Mesenchymal stem cell (in vitro differentiated cells and primary cell): ENCODE data around the gene NMNAT3.

Source experiments
- DNase-seq: peaks from one replicate; pipeline ENCODE4 v3.0.0-alpha.2; 2013
- H2AFZ ChIP-seq: one replicate; pipeline ENCODE4 v1.6.1; 2013; ENCODE audit warnings: low read depth, mild to moderate bottlenecking, control low read depth, inconsistent platforms, low read length, moderate library complexity
- H2AK5ac ChIP-seq: 2 replicates; pipeline ENCODE4 v1.6.1; 2013; ENCODE audit warnings: low read length, moderate library complexity, mild to moderate bottlenecking, inconsistent platforms; ENCODE audit not compliant: severe bottlenecking
- H2BK120ac ChIP-seq: one replicate; pipeline ENCODE4 v1.6.1; 2013; ENCODE audit warnings: low read depth, mild to moderate bottlenecking, inconsistent platforms, low read length, moderate library complexity
- H2BK12ac ChIP-seq, 2 experiments: one replicate each; pipeline ENCODE4 v1.6.1; 2013; ENCODE audit warnings: inconsistent platforms in 2 of 2, low read length in 2 of 2, mild to moderate bottlenecking in 2 of 2, moderate library complexity in 2 of 2, control low read depth in 1 of 2
- H2BK15ac ChIP-seq: one replicate; pipeline ENCODE4 v1.6.1; 2013; ENCODE audit warnings: mild to moderate bottlenecking, low read depth, inconsistent platforms; ENCODE audit not compliant: poor library complexity, severe bottlenecking
- H2BK5ac ChIP-seq: 2 replicates; pipeline ENCODE4 v1.6.1; 2013; ENCODE audit warnings: low read depth, mild to moderate bottlenecking, low read length, control low read depth, inconsistent platforms; ENCODE audit not compliant: poor library complexity, severe bottlenecking
- H3K14ac ChIP-seq, 2 experiments: one replicate each; pipeline ENCODE4 v1.6.1; 2013; ENCODE audit warnings: inconsistent platforms in 2 of 2, low read length in 2 of 2, control low read depth in 1 of 2, mild to moderate bottlenecking in 1 of 2, moderate library complexity in 1 of 2
- H3K18ac ChIP-seq, 2 experiments: one replicate each; pipeline ENCODE4 v1.6.1; 2013; ENCODE audit warnings: inconsistent platforms in 2 of 2, low read length in 2 of 2, control low read depth in 1 of 2, low read depth in 1 of 2, mild to moderate bottlenecking in 1 of 2
- H3K23ac ChIP-seq, 2 experiments: one replicate each; pipeline ENCODE4 v1.6.1; 2013; ENCODE audit warnings: inconsistent platforms in 2 of 2, low read length in 2 of 2, mild to moderate bottlenecking in 2 of 2, moderate library complexity in 2 of 2, control low read depth in 1 of 2
- H3K27ac ChIP-seq: 2 replicates; pipeline ENCODE4 v1.5.1; 2013; ENCODE audit warnings: mild to moderate bottlenecking, moderate library complexity, low read length, control low read depth, inconsistent platforms; ENCODE audit not compliant: poor library complexity, severe bottlenecking
- H3K27me3 ChIP-seq, 2 experiments: 2 replicates each; pipeline versions ENCODE4 v1.6.1 to v1.7.0; 2013; ENCODE audit warnings: low read length in 2 of 2, mild to moderate bottlenecking in 2 of 2, moderate library complexity in 2 of 2, control low read depth in 1 of 2, inconsistent platforms in 1 of 2; ENCODE audit not compliant: control insufficient read depth in 1 of 2, insufficient read depth in 1 of 2
- H3K36me3 ChIP-seq, 2 experiments: 2 replicates each; pipeline versions ENCODE4 v1.6.1 to v1.7.0; 2013; ENCODE audit warnings: low read length in 2 of 2, control low read depth in 1 of 2, inconsistent platforms in 1 of 2, low read depth in 1 of 2, mild to moderate bottlenecking in 1 of 2; ENCODE audit not compliant: insufficient read depth in 2 of 2, control insufficient read depth in 1 of 2
- H3K4ac ChIP-seq, 2 experiments: one replicate each; pipeline ENCODE4 v1.6.1; 2013; ENCODE audit warnings: inconsistent platforms in 2 of 2, low read length in 2 of 2, mild to moderate bottlenecking in 2 of 2, moderate library complexity in 2 of 2, control low read depth in 1 of 2, low read depth in 1 of 2
- H3K4me1 ChIP-seq: 2 replicates; pipeline ENCODE4 v1.6.1; 2013; ENCODE audit warnings: low read depth, low read length, control low read depth; ENCODE audit not compliant: control insufficient read depth, insufficient read depth
- H3K4me2 ChIP-seq: 2 replicates; pipeline ENCODE4 v1.6.1; 2013; ENCODE audit warnings: low read length, mild to moderate bottlenecking, inconsistent platforms; ENCODE audit not compliant: poor library complexity, severe bottlenecking
- H3K4me3 ChIP-seq, 2 experiments: 2 replicates each; pipeline versions ENCODE4 v1.5.1 to v1.7.0; 2013; ENCODE audit warnings: low read length in 2 of 2, mild to moderate bottlenecking in 2 of 2, control low read depth in 1 of 2, low read depth in 1 of 2; ENCODE audit not compliant: insufficient read depth in 1 of 2
- H3K79me1 ChIP-seq: replicated peaks from 2 replicates; pipeline ENCODE4 v1.6.1; 2013; ENCODE audit warnings: mild to moderate bottlenecking, control low read depth, low read length, inconsistent platforms; ENCODE audit not compliant: poor library complexity, severe bottlenecking
- H3K9ac ChIP-seq: 2 replicates; pipeline ENCODE4 v1.7.0; 2013; ENCODE audit warnings: mild to moderate bottlenecking, low read length, moderate library complexity
- H3K9me3 ChIP-seq: 2 replicates; pipeline ENCODE4 v1.7.0; 2013; ENCODE audit warnings: mild to moderate bottlenecking, low read length; ENCODE audit not compliant: control insufficient read depth
- H4K8ac ChIP-seq: one replicate; pipeline ENCODE4 v1.6.1; 2013; ENCODE audit warnings: inconsistent platforms, mild to moderate bottlenecking, low read length, moderate library complexity
- H4K91ac ChIP-seq: one replicate; pipeline ENCODE4 v1.6.1; 2013; ENCODE audit warnings: mild to moderate bottlenecking, low read length, inconsistent platforms
- WGBS: methylation state at CpG from one replicate; pipeline ENCODE4 v1.1.7; 2013; ENCODE audit warnings: mixed read lengths; 5-methylcytosine and 5-hydroxymethylcytosine counted together

Gene NMNAT3

DNA sequence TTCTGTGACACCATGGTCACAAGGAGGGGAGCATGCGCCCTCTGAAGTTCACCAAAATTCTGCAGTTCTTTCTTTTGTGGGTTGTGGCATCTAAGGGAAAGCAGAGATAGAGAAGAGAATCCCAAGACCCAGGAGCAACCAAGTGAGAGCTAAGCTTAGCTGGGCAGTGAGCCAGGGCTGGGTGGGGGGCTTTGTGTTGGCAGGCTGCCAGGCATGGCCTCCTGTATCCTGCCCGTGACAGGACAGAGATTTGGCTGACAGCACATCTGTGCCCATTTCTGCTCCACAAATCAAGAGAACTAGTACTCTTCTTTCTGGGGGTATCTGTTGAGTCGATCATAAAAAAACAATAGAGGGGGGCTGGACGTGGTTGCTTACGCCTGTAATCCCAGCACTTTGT is 66.2 kb downstream of the NMNAT3 start:
- H3K23ac ChIP-seq = no peak overlapping the region
- H4K91ac ChIP-seq = no peak overlapping the region
- 83% methylated on average over 4 of the region's 5 CpGs for WGBS
- H3K9ac ChIP-seq = no peak overlapping the region
- no peaks in the 10 kb centered on the region for H3K36me3 ChIP-seq
- no peak overlapping the region for H2AK5ac ChIP-seq
- H2BK12ac ChIP-seq = no peak overlapping the region
- no peak overlapping the region for H3K18ac ChIP-seq
- H3K27me3 ChIP-seq = peaks cover 0 to 3% of the 10 kb centered on the region in 2 experiments
- H3K27ac ChIP-seq = no peak overlapping the region
- no peak for DNase-seq
- no peak overlapping the region for H3K4ac ChIP-seq
- H2BK5ac ChIP-seq = no peak overlapping the region
- H3K4me1 ChIP-seq = no peaks in the 10 kb centered on the region
- no peaks in the 10 kb centered on the region for H3K9me3 ChIP-seq
- H2BK15ac ChIP-seq = no peak overlapping the region
- no peak overlapping the region for H3K14ac ChIP-seq
- H2AFZ ChIP-seq = no peak overlapping the region
- no peak overlapping the region for H3K4me3 ChIP-seq
- no peak overlapping the region for H3K4me2 ChIP-seq
- H2BK120ac ChIP-seq = no peak overlapping the region
- no peaks in the 10 kb centered on the region for H3K79me1 ChIP-seq
- H4K8ac ChIP-seq = no peak overlapping the region

DNA sequence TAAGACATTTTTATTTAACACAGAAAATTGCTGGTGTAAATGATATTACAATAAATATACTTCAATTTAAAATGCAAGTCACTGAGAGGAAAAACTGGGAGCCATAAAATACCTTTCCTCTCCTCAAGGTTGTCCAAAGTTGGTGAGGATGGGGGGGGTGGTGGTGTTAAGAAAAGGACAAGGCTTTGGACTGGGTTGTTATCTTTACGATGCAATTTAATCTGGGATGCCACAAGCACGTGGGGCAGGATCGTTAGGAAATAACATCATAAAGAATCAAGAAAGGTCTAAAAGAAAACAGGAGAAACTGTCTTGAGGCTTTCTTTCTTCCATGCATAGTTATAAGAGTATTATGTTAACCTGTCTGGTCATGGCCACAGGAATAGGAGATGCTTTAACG is 66.9 kb downstream of the NMNAT3 start:
- no peaks in the 10 kb centered on the region for H3K36me3 ChIP-seq
- H3K14ac ChIP-seq = no peak overlapping the region
- H4K91ac ChIP-seq = no peak overlapping the region
- no peak overlapping the region for H3K4me2 ChIP-seq
- no peak overlapping the region for H3K4ac ChIP-seq
- no peak overlapping the region for H3K4me3 ChIP-seq
- H3K27ac ChIP-seq = no peak overlapping the region
- no peaks in the 10 kb centered on the region for H3K9me3 ChIP-seq
- no peak overlapping the region for H3K23ac ChIP-seq
- H2AFZ ChIP-seq = no peak overlapping the region
- H4K8ac ChIP-seq = no peak overlapping the region
- H3K9ac ChIP-seq = no peak overlapping the region
- H2BK15ac ChIP-seq = no peak overlapping the region
- H3K4me1 ChIP-seq = no peaks in the 10 kb centered on the region
- no peak for DNase-seq
- WGBS = 47% methylated on average over 3 of the region's 4 CpGs
- H3K18ac ChIP-seq = no peak overlapping the region
- no peaks in the 10 kb centered on the region for H3K79me1 ChIP-seq
- H2BK120ac ChIP-seq = no peak overlapping the region
- peaks cover 0 to 3% of the 10 kb centered on the region in 2 experiments for H3K27me3 ChIP-seq
- no peak overlapping the region for H2AK5ac ChIP-seq
- H2BK12ac ChIP-seq = no peak overlapping the region
- H2BK5ac ChIP-seq = no peak overlapping the region

DNA sequence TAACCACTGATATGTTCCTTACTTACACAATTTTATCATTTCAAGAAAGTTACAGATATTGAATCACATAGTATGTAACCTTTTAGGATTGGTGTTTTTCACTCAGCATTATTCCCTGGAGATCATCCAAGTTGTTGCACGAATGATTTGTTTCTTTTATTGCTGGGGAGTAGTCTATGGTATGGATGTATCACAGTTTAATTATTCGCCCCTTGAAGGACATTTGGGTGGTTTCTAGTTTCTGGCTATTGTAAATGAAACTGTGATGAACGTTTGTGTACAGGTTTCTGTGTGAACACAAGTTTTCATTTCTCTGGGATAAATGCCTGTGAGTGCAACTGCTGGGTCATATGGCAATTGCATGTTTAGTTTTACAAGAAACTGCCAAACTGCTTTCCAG is 68.8 kb downstream of the NMNAT3 start:
- H4K91ac ChIP-seq = no peak overlapping the region
- H2AK5ac ChIP-seq = no peak overlapping the region
- H3K79me1 ChIP-seq = no peaks in the 10 kb centered on the region
- H3K9me3 ChIP-seq = no peaks in the 10 kb centered on the region
- H2BK12ac ChIP-seq = no peak overlapping the region
- H2BK5ac ChIP-seq = no peak overlapping the region
- no peak overlapping the region for H2BK120ac ChIP-seq
- no peak overlapping the region for H3K14ac ChIP-seq
- no peaks in the 10 kb centered on the region for H3K27me3 ChIP-seq
- no peak overlapping the region for H2BK15ac ChIP-seq
- H2AFZ ChIP-seq = no peak overlapping the region
- H3K4me3 ChIP-seq = no peak overlapping the region
- no peaks in the 10 kb centered on the region for H3K36me3 ChIP-seq
- H3K27ac ChIP-seq = no peak overlapping the region
- H3K18ac ChIP-seq = no peak overlapping the region
- WGBS = 60% methylated on average over 3 of the region's 3 CpGs
- no peak for DNase-seq
- no peaks in the 10 kb centered on the region for H3K4me1 ChIP-seq
- H3K4me2 ChIP-seq = no peak overlapping the region
- no peak overlapping the region for H3K9ac ChIP-seq
- no peak overlapping the region for H3K23ac ChIP-seq
- H3K4ac ChIP-seq = no peak overlapping the region
- no peak overlapping the region for H4K8ac ChIP-seq

DNA sequence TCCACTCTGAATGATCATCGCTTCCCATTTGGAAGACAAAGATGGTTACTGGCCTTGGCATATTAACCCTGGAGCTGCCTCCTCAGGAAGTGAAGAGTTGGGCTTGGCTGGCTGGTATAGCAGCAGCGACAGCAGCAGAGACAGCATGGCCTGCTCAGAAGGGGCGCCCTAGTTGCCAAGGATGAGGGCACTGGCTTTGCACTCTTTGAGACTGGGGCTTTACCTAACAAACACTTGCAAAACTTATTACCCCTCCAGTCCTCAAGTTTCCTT is 69.7 kb downstream of the NMNAT3 start:
- Histone ChIP-seq H2BK12ac (no peak overlapping the region), H3K18ac (no peak overlapping the region), H3K4me1 (no peaks in the 10 kb centered on the region), H3K14ac (no peak overlapping the region), H3K9ac (no peak overlapping the region), H3K4me2 (no peak overlapping the region), H3K79me1 (no peaks in the 10 kb centered on the region), H2AFZ (no peak overlapping the region), H2AK5ac (no peak overlapping the region), H3K23ac (peak overlapping the region in 1 of 2 experiments; percentile 69), H2BK15ac (no peak overlapping the region), H3K4me3 (no peak overlapping the region), H3K36me3 (no peaks in the 10 kb centered on the region), H3K4ac (no peak overlapping the region), H3K9me3 (no peaks in the 10 kb centered on the region), H2BK120ac (no peak overlapping the region), H2BK5ac (no peak overlapping the region), H4K8ac (no peak overlapping the region), H3K27me3 (no peaks in the 10 kb centered on the region), H4K91ac (no peak overlapping the region), H3K27ac (no peak overlapping the region)
- WGBS = 74% methylated on average over 3 of the region's 3 CpGs
- no peak for DNase-seq
